IPS-18a (cell line): ENCODE data around the gene PIKFYVE.
"Not testable (repeated sequence)": the region's sequence is repeated elsewhere in the genome, so short reads cannot be mapped to it uniquely, and the experiment has no call there.

Source experiments
- H3K27ac ChIP-seq: one replicate; pipeline ENCODE4 v1.5.1; 2013; ENCODE audit warnings: low read length
- H3K27me3 ChIP-seq: one replicate; pipeline ENCODE4 v1.6.1; 2013; ENCODE audit warnings: mild to moderate bottlenecking, low read length; ENCODE audit not compliant: control insufficient read depth, insufficient read depth
- H3K36me3 ChIP-seq: one replicate; pipeline ENCODE4 v1.6.1; 2013; ENCODE audit warnings: low read depth, low read length; ENCODE audit not compliant: control insufficient read depth
- H3K4me1 ChIP-seq: one replicate; pipeline ENCODE4 v1.6.1; 2013; ENCODE audit warnings: low read depth, low read length; ENCODE audit not compliant: control insufficient read depth
- H3K4me3 ChIP-seq: one replicate; pipeline ENCODE4 v1.5.1; 2013; ENCODE audit warnings: low read length
- H3K9ac ChIP-seq: one replicate; pipeline ENCODE4 v1.6.1; 2013; ENCODE audit warnings: mild to moderate bottlenecking, low read length, moderate library complexity
- H3K9me3 ChIP-seq: one replicate; pipeline ENCODE4 v1.6.1; 2013; ENCODE audit warnings: low read depth, low read length; ENCODE audit not compliant: control insufficient read depth

Gene PIKFYVE

GRCh38 chr2:208370881-208371633, 105.0 kb downstream of the PIKFYVE start:
- H3K36me3 ChIP-seq, result no peaks in the 10 kb centered on the region
- H3K27ac ChIP-seq, result no peak overlapping the region
- no peaks in the 10 kb centered on the region for H3K27me3 ChIP-seq
- H3K4me1 ChIP-seq, result peaks cover 11% of the 10 kb centered on the region
- H3K4me3 ChIP-seq, result no peak overlapping the region
- H3K9ac ChIP-seq, result no peak overlapping the region
- no peaks in the 10 kb centered on the region for H3K9me3 ChIP-seq

- no peak overlapping the region for H3K27ac ChIP-seq
- H3K4me1 ChIP-seq, result peaks cover 16% of the 10 kb centered on the region
- no peaks in the 10 kb centered on the region for H3K27me3 ChIP-seq
- no peak overlapping the region for H3K4me3 ChIP-seq
- no peak overlapping the region for H3K9ac ChIP-seq
- H3K9me3 ChIP-seq, result no peaks in the 10 kb centered on the region
- H3K36me3 ChIP-seq, result no peaks in the 10 kb centered on the region
Observed at GRCh38 chr2:208371634-208371935, 105.5 kb downstream of the PIKFYVE start.

- Histone ChIP-seq H3K9me3 (no peaks in the 10 kb centered on the region), H3K9ac (no peak overlapping the region), H3K27ac (no peak overlapping the region), H3K4me1 (peaks cover 17% of the 10 kb centered on the region), H3K36me3 (no peaks in the 10 kb centered on the region), H3K27me3 (no peaks in the 10 kb centered on the region), H3K4me3 (no peak overlapping the region)
Observed at GRCh38 chr2:208373460-208374089, 107.5 kb downstream of the PIKFYVE start.

GRCh38 chr2:208375491-208376068, 109.5 kb downstream of the PIKFYVE start:
- Histone ChIP-seq H3K4me3 (no peak overlapping the region), H3K27me3 (no peaks in the 10 kb centered on the region), H3K9me3 (no peaks in the 10 kb centered on the region), H3K36me3 (no peaks in the 10 kb centered on the region), H3K27ac (no peak overlapping the region), H3K9ac (no peak overlapping the region), H3K4me1 (peaks cover 17% of the 10 kb centered on the region)

DNA sequence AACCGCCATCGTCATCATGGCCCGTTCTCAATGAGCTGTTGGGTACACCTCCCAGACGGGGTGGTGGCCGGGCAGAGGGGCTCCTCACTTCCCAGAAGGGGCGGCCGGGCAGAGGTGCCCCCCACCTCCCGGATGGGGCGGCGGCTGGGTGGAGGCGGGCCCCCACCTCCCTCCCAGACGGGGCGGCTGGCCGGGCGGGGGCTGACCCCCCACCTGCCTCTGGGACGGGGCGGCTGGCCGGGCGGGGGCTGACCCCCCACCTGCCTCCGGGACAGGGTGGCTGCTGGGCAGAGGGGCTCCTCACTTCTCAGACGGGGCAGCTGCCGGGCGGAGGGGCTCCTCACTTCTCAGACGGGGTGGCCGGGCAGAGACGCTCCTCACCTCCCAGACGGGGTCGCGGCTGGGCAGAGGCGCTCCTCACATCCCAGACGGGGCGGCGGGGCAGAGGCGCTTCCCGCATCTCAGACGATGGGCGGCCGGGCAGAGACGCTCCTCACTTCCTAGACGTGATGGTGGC, 111.3 kb downstream of the PIKFYVE start:
- not testable (repeated sequence) for H3K27ac ChIP-seq, H3K9ac ChIP-seq, H3K27me3 ChIP-seq, H3K9me3 ChIP-seq, H3K36me3 ChIP-seq, H3K4me3 ChIP-seq
- H3K4me1 ChIP-seq, result peaks cover 17% of the 10 kb centered on the region

GRCh38 chr2:208379192-208379591, 113.1 kb downstream of the PIKFYVE start:
- H3K9ac ChIP-seq, result no peak overlapping the region
- no peaks in the 10 kb centered on the region for H3K9me3 ChIP-seq
- no peak overlapping the region for H3K4me3 ChIP-seq
- no peaks in the 10 kb centered on the region for H3K27me3 ChIP-seq
- H3K27ac ChIP-seq, result no peak overlapping the region
- peaks cover 17% of the 10 kb centered on the region for H3K4me1 ChIP-seq
- H3K36me3 ChIP-seq, result no peaks in the 10 kb centered on the region

DNA sequence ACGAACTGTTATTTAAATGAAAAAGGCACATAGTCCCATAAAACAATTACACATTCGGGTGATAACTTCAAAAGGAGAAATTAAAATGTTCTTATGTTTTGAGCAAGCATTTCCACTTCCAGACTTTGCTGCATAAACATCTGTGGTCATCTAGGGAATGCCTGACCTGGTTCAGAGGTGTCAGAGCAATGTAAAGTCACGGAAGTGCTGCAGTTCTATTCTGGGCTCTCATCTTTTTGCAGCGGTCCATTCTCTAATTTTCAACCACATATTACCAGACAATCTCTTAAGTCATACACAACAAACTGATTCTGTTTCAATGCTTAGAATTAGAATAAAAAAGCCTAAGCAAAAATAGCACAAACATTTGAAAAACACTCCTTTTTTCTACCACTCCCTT, 118.6 kb downstream of the PIKFYVE start:
- Histone ChIP-seq H3K4me3 (no peak overlapping the region), H3K27me3 (no peaks in the 10 kb centered on the region), H3K9ac (no peak overlapping the region), H3K36me3 (no peaks in the 10 kb centered on the region), H3K4me1 (no peaks in the 10 kb centered on the region), H3K27ac (no peak overlapping the region), H3K9me3 (no peaks in the 10 kb centered on the region)

DNA sequence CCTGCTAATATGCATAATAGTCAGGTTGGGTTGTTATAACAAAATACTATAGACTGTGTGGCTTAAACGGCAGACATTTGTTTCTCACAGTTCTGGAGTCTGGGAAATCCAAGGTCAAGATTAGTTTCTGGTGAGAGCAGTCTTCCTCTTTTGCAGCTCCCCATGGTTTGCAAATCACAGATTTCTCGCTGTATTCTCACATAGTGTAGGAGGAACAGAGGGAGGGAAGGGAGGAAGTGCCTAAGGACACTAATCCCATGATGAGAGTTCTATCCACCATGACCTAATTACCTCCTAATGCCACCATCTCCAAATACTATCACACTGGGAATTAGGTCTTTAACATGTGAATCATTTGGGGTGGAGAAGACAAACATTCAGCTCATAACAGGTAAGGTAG, 120.5 kb downstream of the PIKFYVE start:
- H3K9me3 ChIP-seq, result no peaks in the 10 kb centered on the region
- no peak overlapping the region for H3K27ac ChIP-seq
- no peaks in the 10 kb centered on the region for H3K36me3 ChIP-seq
- H3K4me3 ChIP-seq, result no peak overlapping the region
- H3K9ac ChIP-seq, result no peak overlapping the region
- H3K27me3 ChIP-seq, result no peaks in the 10 kb centered on the region
- H3K4me1 ChIP-seq, result no peaks in the 10 kb centered on the region

DNA sequence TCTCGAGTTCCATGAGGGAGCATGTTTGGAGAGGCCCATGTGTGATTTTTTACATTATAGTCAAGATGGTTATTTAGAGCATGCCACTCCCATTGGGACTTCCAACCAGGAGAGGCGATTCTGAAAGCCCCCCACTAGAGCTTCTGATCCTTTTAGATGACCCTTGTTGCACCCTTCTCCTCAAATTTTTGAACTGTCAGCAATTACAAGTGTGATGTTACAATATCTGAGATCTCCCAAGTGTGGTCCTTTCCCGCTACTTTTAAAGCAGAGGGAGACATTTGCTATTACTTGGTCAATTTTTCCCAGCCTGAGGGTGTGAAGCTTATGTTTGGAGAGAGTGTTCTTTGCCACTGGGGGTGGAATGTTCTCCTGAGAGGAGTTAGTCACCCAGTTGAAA, 123.9 kb downstream of the PIKFYVE start:
- Histone ChIP-seq H3K27me3 (no peaks in the 10 kb centered on the region), H3K36me3 (no peaks in the 10 kb centered on the region), H3K4me1 (no peaks in the 10 kb centered on the region), H3K4me3 (no peak overlapping the region), H3K9ac (no peak overlapping the region), H3K27ac (no peak overlapping the region), H3K9me3 (peaks cover 4% of the 10 kb centered on the region)

DNA sequence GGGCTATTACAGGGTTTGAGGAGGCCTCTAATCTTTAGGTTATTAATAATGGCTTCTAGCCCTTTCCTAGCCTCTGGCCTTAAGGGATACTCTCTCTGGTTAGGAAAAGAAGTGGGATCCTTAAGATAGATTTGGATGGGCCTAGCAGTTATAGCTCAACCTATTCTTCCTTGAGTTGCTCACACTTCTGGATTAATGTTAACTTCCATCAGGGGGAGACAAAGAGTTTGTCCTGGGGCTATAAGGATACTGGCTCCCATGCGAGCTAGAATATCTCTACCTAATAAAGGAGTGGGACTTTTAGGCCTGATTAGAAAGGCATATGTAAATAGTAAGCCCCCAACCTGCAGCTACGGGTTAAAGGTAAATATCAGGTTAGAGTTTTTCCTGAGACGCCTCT, 126.2 kb downstream of the PIKFYVE start:
- Histone ChIP-seq H3K36me3 (no peaks in the 10 kb centered on the region), H3K9ac (no peak overlapping the region), H3K4me3 (no peak overlapping the region), H3K4me1 (no peaks in the 10 kb centered on the region), H3K27me3 (no peaks in the 10 kb centered on the region), H3K27ac (no peak overlapping the region), H3K9me3 (peaks cover 4% of the 10 kb centered on the region)

GRCh38 chr2:208396796-208397195, 130.7 kb downstream of the PIKFYVE start:
- H3K4me1 ChIP-seq, H3K36me3 ChIP-seq, H3K9me3 ChIP-seq, H3K27ac ChIP-seq, H3K27me3 ChIP-seq, H3K9ac ChIP-seq, H3K4me3 ChIP-seq: not testable (repeated sequence)

GRCh38 chr2:208399201-208399600, 133.1 kb downstream of the PIKFYVE start:
- Histone ChIP-seq H3K27me3 (no peaks in the 10 kb centered on the region), H3K9ac (no peak overlapping the region), H3K36me3 (no peaks in the 10 kb centered on the region), H3K4me1 (no peaks in the 10 kb centered on the region), H3K9me3 (peaks cover under 1% of the 10 kb centered on the region), H3K4me3 (no peak overlapping the region), H3K27ac (no peak overlapping the region)
